ENCODE results near the gene ZNF174. TPM values are rescaled to one million over a fixed set of nuclear protein-coding genes. Genes with fewer than 3 reads are reported as not detected.

ZNF174 gene
- total RNA-seq, 2 experiments from 2014 or later: 4.5 to 6.4 TPM

Other genes starting within 250 kb of the ZNF174 start
- not detected for gene OR1F1, start 213.0 kb upstream of the ZNF174 start, total RNA-seq
- 10 to 100 TPM; 12.5 to 14.1 TPM for gene ZNF200, start 166.1 kb upstream of the ZNF174 start, total RNA-seq
- gene MEFV, start 144.6 kb upstream of the ZNF174 start, total RNA-seq: under 1 TPM; 0.19 to 0.30 TPM
- gene ZNF263, start 117.7 kb upstream of the ZNF174 start, total RNA-seq: 10 to 100 TPM; 44.2 to 49.0 TPM
- gene TIGD7, start 95.8 kb upstream of the ZNF174 start, total RNA-seq: 1 to 10 TPM; 4.1 to 4.2 TPM
- 10 to 100 TPM; 59.6 to 61.3 TPM for gene ZNF75A, start 95.7 kb upstream of the ZNF174 start, total RNA-seq
- gene OR2C1, start 45.3 kb upstream of the ZNF174 start, total RNA-seq: not detected
- gene ZSCAN32, start 211 bp upstream of the ZNF174 start, total RNA-seq: 10 to 100 TPM; 10.4 to 12.7 TPM
- 1 to 10 TPM; 4.5 to 4.6 TPM for gene ZNF597, start 42.3 kb downstream of the ZNF174 start, total RNA-seq
- gene NAA60, start 42.5 kb downstream of the ZNF174 start, total RNA-seq: 10 to 100 TPM; 45.4 to 48.0 TPM
- gene C16orf90, start 94.3 kb downstream of the ZNF174 start, total RNA-seq: not detected
- gene CLUAP1, start 99.8 kb downstream of the ZNF174 start, total RNA-seq: 1 to 10 TPM; 5.6 to 6.0 TPM
- gene NLRC3, start 176.2 kb downstream of the ZNF174 start, total RNA-seq: 10 to 100 TPM; 39.5 to 42.9 TPM
- 1 to 10 TPM; 5.1 to 5.2 TPM for gene SLX4, start 210.4 kb downstream of the ZNF174 start, total RNA-seq